K562 (cell line): ENCODE results near the gene CFL1. TPM values are rescaled to one million over a fixed set of nuclear protein-coding genes. Genes with fewer than 3 reads are reported as not detected.
A peak's percentile ranks its signal among the peaks of the same experiment; 100 is the strongest.

ENCODE experiments used
- ATF4 ChIP-seq: fragments of 450-650 bp; formaldehyde crosslinking; IDR thresholded peaks from 2 replicates; pipeline ENCODE4 v1.4.0; 2022; ENCODE audit warnings: mild to moderate bottlenecking, moderate library complexity
- CCNT2 ChIP-seq: IDR thresholded peaks from 2 replicates; pipeline ENCODE4 v1.6.1; 2011; ENCODE audit warnings: borderline replicate concordance, low read depth, mild to moderate bottlenecking, moderate library complexity, mixed read lengths, low read length; ENCODE audit not compliant: insufficient read length; ENCODE audit errors: extremely low read depth
- CHAMP1 ChIP-seq: fragments of 450-650 bp; IDR thresholded peaks from 2 replicates; pipeline ENCODE4 v1.6.1; 2016; ENCODE audit warnings: mild to moderate bottlenecking
- ELF2 ChIP-seq: fragments of 250-450 bp; sonication (Bioruptor Pico); IDR thresholded peaks from 2 replicates; pipeline ENCODE4 v1.5.0; 2021; ENCODE audit warnings: mild to moderate bottlenecking
- EWSR1 ChIP-seq: fragments of 450-650 bp; IDR thresholded peaks from 2 replicates; pipeline ENCODE4 v1.6.1; 2018; ENCODE audit warnings: borderline replicate concordance, mild to moderate bottlenecking, low read depth, moderate library complexity; ENCODE audit not compliant: partially characterized antibody
- FUS ChIP-seq: fragments of 200-400 bp; formaldehyde crosslinking; optimal IDR thresholded peaks from 2 replicates; pipeline ENCODE3; 2017; ENCODE audit warnings: low read depth, low read length
- MIER1 ChIP-seq: fragments of 450-650 bp; IDR thresholded peaks from 2 replicates; pipeline ENCODE4 v1.6.1; 2016; ENCODE audit warnings: antibody characterized with exemption, mild to moderate bottlenecking, low read depth
- NCOR1 ChIP-seq: fragments of 450-650 bp; IDR thresholded peaks from 2 replicates; pipeline ENCODE4 v1.6.1; 2016; ENCODE audit warnings: mild to moderate bottlenecking, moderate library complexity
- NFXL1 ChIP-seq: fragments of 450-650 bp; formaldehyde crosslinking; IDR thresholded peaks from 2 replicates; pipeline ENCODE4 v1.4.0; 2021; ENCODE audit warnings: mild to moderate bottlenecking
- SAFB2 ChIP-seq: fragments of 200-400 bp; formaldehyde crosslinking; IDR thresholded peaks from 2 replicates; pipeline ENCODE4 v1.6.1; 2018; ENCODE audit warnings: borderline replicate concordance, low read length, low read depth, moderate library complexity; ENCODE audit not compliant: severe bottlenecking
- ZBTB11 ChIP-seq, 3 experiments: fragments of 200-800 bp in 1 of 3; fragments of 250-450 bp in 1 of 3; fragments of 450-650 bp in 1 of 3; sonication (Bioruptor Pico) in 1 of 3; sonication (Bioruptor generic) in 1 of 3; formaldehyde crosslinking in 1 of 3; IDR thresholded peaks; 2 replicates each; pipeline versions ENCODE4 v1.6.1 to v1.8.0; 2016 to 2022; ENCODE audit warnings: mild to moderate bottlenecking in 2 of 3, missing genetic modification characterization in 2 of 3, missing compliant biosample characterization in 1 of 3, moderate library complexity in 1 of 3
- ZNF583 ChIP-seq: fragments of 250-450 bp; sonication (Bioruptor Pico); IDR thresholded peaks from 2 replicates; pipeline ENCODE4 v1.4.0; 2020
- ZNF77 ChIP-seq: fragments of 250-450 bp; sonication (Bioruptor Pico); IDR thresholded peaks from 2 replicates; pipeline ENCODE4 v1.5.0; 2020
- polyA plus RNA-seq, 8 experiments: library from polyadenylated mRNA; depleted of rRNA in 4 of 8; stranded (reverse) in 5 of 8; unstranded in 3 of 8; fragments of >200 nt; fragmentation: Nextera tagmentation in 2 of 8; fragmentation: Illumina TruSeq in 1 of 8; extraction: Ambion mirVana in 2 of 8; extraction: Trizol in 1 of 8; gene quantifications; 2 replicates each; pipeline versions ENCODE4 v1.2.1 to v1.2.3, GENCODE V29; 2011 to 2014; ENCODE audit warnings: inconsistent platforms in 1 of 8, missing spikeins in 1 of 8
- total RNA-seq, 7 experiments: library from RNA; depleted of rRNA in 6 of 7; stranded (reverse); fragments of >200 nt in 6 of 7; fragmentation: Illumina TruSeq in 2 of 7; extraction: Trizol in 2 of 7; gene quantifications; 2 replicates each; pipeline versions ENCODE4 v1.2.1 to v1.2.3, GENCODE V29; 2011 to 2021; ENCODE audit warnings: low replicate concordance in 1 of 7

Gene CFL1
- total and polyA plus RNA-seq, 9 of the 15 experiments (the other 6 are each of a cell fraction or from before 2014, with no cell fraction given) = 105 to 1,101 (median 859) TPM

DNA sequence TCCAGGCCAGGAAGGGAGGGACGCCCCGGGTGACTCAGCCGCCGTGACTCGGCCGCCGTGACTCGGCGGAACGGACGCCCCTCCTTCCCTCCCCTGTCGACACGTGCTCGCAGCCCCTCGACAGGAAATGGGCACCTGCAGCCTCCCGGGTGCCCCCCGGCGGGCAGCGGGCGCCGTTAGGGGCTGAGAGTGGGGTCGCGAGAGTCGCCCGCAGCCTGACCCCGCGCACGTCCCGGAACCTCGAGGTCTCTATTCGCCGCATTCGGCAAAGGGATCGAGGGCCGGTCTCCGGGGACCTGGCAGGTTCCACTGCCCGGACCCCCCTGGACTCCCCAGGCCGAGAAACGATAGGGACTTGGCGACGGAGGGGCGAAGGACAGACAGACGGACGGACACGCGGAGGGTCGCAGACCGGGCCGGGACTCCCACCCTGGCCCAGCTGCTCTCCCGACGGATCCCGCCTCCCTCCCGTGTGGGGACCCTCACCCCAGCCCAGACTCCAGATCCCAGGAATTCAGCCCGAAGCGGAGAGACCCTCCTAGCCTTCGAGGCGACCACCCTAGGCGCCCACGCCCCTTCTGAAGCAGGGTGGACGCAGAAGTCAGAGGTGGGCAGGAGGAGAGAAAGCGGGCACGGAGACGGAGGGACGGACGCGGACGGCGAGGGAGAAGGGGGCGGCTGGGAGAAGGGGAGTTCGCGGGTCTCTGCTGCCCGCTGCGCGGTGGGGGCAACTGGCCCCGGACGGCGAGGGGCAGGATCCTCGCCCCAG lies 41.6 kb upstream of the CFL1 start (continued):
- peak; percentile 97 for TF ChIP-seq CCNT2
- no peak for TF ChIP-seq SAFB2
- peak; percentile 52 for TF ChIP-seq NCOR1
- TF ChIP-seq NFXL1 (CRISPR knock-in tag) = no peak
- 0 out of 2 replicates have a peak, but pooled peaks have one; percentile 39 for TF ChIP-seq MIER1
- TF ChIP-seq ZBTB11 (CRISPR knock-in tag; IDR thresholded peaks at IDR 0.05) = peak in 1 of 3 experiments; percentile 51; a peak in 1 of 6 replicates
- TF ChIP-seq ELF2 (CRISPR knock-in tag) = 0 out of 2 replicates have a peak, but pooled peaks have one; percentile 56
- no peak for TF ChIP-seq EWSR1
- no peak for TF ChIP-seq ZNF583 (CRISPR knock-in tag)
- 0 out of 2 replicates have a peak, but pooled peaks have one; percentile 11 for TF ChIP-seq ATF4
- peak; percentile 93 for TF ChIP-seq FUS
- no peak for TF ChIP-seq ZNF77 (CRISPR knock-in tag)
- TF ChIP-seq CHAMP1 = no peak
